ENCODE data around the gene RXFP1. TPM values are rescaled to one million over a fixed set of nuclear protein-coding genes. Genes with fewer than 3 reads are reported as not detected.
A peak's percentile ranks its signal among the peaks of the same experiment; 100 is the strongest.

Gene RXFP1
- total RNA-seq, 1 experiment from 2014 or later, result not detected

DNA sequence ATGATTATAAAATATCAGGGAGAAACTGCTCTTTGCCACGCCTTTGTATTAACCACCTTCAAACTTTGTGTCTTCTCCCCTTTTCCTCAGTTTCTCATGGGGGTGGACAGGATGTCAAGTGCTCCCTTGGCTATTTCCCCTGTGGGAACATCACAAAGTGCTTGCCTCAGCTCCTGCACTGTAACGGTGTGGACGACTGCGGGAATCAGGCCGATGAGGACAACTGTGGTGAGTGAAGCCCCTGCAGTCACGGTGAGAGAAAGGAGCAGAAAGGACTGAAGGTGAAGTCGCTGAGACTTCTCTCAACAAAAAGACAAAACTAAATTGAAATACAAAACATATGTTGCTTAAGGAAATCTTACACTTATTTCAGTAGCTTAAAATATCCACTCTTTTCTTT is 50.9 kb downstream of the RXFP1 start:
- TF ChIP-seq SIN3A (IDR thresholded peaks at IDR 0.05; ENCODE audit: borderline replicate concordance, insufficient read depth, low read depth, low read length) (no peak), REST (IDR thresholded peaks at IDR 0.05; ENCODE audit: insufficient read depth in 1 of 2, low read depth in 2 of 2, low read length in 1 of 2) (no peak), TCF7L2 (IDR thresholded peaks at IDR 0.05; ENCODE audit: low read depth, low read length) (no peak), POLR2AphosphoS5 (IDR thresholded peaks at IDR 0.05; ENCODE audit: low read depth, low read length) (no peak)
- TF ChIP-seq, protein P1, sequence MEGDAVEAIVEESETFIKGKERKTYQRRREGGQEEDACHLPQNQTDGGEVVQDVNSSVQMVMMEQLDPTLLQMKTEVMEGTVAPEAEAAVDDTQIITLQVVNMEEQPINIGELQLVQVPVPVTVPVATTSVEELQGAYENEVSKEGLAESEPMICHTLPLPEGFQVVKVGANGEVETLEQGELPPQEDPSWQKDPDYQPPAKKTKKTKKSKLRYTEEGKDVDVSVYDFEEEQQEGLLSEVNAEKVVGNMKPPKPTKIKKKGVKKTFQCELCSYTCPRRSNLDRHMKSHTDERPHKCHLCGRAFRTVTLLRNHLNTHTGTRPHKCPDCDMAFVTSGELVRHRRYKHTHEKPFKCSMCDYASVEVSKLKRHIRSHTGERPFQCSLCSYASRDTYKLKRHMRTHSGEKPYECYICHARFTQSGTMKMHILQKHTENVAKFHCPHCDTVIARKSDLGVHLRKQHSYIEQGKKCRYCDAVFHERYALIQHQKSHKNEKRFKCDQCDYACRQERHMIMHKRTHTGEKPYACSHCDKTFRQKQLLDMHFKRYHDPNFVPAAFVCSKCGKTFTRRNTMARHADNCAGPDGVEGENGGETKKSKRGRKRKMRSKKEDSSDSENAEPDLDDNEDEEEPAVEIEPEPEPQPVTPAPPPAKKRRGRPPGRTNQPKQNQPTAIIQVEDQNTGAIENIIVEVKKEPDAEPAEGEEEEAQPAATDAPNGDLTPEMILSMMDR (IDR thresholded peaks at IDR 0.05), result no peak
- H3K4me1 ChIP-seq (ENCODE audit: control insufficient read depth, insufficient read depth, low read length), result no peaks in the 10 kb centered on the region
- H3K36me3 ChIP-seq (ENCODE audit: control insufficient read depth, insufficient read depth, low read length), result no peaks in the 10 kb centered on the region
- no peaks in the 10 kb centered on the region for H3K27me3 ChIP-seq (ENCODE audit: control insufficient read depth, insufficient read depth, low read length)
- no peaks in the 10 kb centered on the region for H3K9me3 ChIP-seq (ENCODE audit: control insufficient read depth, insufficient read depth, low read depth, low read length)
- ATAC-seq, result no peak
- intact Hi-C loops (cut with micrococcal nuclease; ENCODE audit: unreplicated experiment), result no loop called here
- no peak overlapping the region for H3K4me3 ChIP-seq (ENCODE audit: low read depth in 2 of 2, low read length in 2 of 2)
- ChIA-PET CTCF (no interaction called here), POLR2A (no interaction called here)
- H3K27ac ChIP-seq (ENCODE audit: low read length), result no peak overlapping the region
- DNase-seq (ENCODE audit: low read depth, low spot score), result no peak
- in situ Hi-C loops (cut with HindIII; ENCODE audit: low pct_unique_long_range_greater_than_20kb, low sequenced_read_pairs), result no loop called here
- no TSS peak for BruUV-seq (replicated peaks)

GRCh38 chr4:158578476-158578875 is 56.8 kb downstream of the RXFP1 start:
- H3K36me3 ChIP-seq (ENCODE audit: control insufficient read depth, insufficient read depth, low read length), result no peaks in the 10 kb centered on the region
- ATAC-seq (no peak; the same call in 1 of the 2 replicates), DNase-seq (ENCODE audit: low read depth, low spot score) (no peak)
- H3K4me3 ChIP-seq (ENCODE audit: low read depth in 2 of 2, low read length in 2 of 2), result no peak overlapping the region
- ChIA-PET CTCF (no interaction called here), POLR2A (no interaction called here)
- BruUV-seq (replicated peaks), result no TSS peak
- in situ Hi-C loops (cut with HindIII; ENCODE audit: low pct_unique_long_range_greater_than_20kb, low sequenced_read_pairs) (no loop called here), intact Hi-C loops (cut with micrococcal nuclease; ENCODE audit: unreplicated experiment) (no loop called here)
- H3K4me1 ChIP-seq (ENCODE audit: control insufficient read depth, insufficient read depth, low read length), result no peaks in the 10 kb centered on the region
- H3K27ac ChIP-seq (ENCODE audit: low read length), result no peak overlapping the region
- H3K27me3 ChIP-seq (ENCODE audit: control insufficient read depth, insufficient read depth, low read length), result no peaks in the 10 kb centered on the region
- H3K9me3 ChIP-seq (ENCODE audit: control insufficient read depth, insufficient read depth, low read depth, low read length), result no peaks in the 10 kb centered on the region
- no peak for TF ChIP-seq POLR2AphosphoS5 (IDR thresholded peaks at IDR 0.05; ENCODE audit: low read depth, low read length)
- no peak for TF ChIP-seq TCF7L2 (IDR thresholded peaks at IDR 0.05; ENCODE audit: low read depth, low read length)
- TF ChIP-seq, protein P1 (IDR thresholded peaks at IDR 0.05), result peak; percentile 19; the same call in 1 of the 2 replicates
- no peak for TF ChIP-seq SIN3A (IDR thresholded peaks at IDR 0.05; ENCODE audit: borderline replicate concordance, insufficient read depth, low read depth, low read length)
- TF ChIP-seq REST (IDR thresholded peaks at IDR 0.05; ENCODE audit: insufficient read depth in 1 of 2, low read depth in 2 of 2, low read length in 1 of 2), result no peak
